Adrenal gland (tissue), 5 donors: ENCODE data around the gene AP1G2.

Source experiments
- POLR2A ChIP-seq, 2 donors: fragments of 450-650 bp; IDR thresholded peaks; one replicate each; pipeline ENCODE4 v1.6.1; 2017; ENCODE audit warnings: antibody characterized with exemption in 2 of 2, mild to moderate bottlenecking in 2 of 2, moderate library complexity in 1 of 2
- TF ChIP-seq, protein P1 (sequence below), 6 experiments: fragments of 450-650 bp in 4 of 6; fragments of 200-600 bp in 2 of 6; sonication (generic) in 1 of 6; IDR thresholded peaks; 1 replicate in 5 of 6; 2 replicates in 1 of 6; pipeline versions ENCODE4 v1.5.1 to v1.8.0; 2016 to 2021; ENCODE audit warnings: antibody characterized with exemption in 6 of 6, mild to moderate bottlenecking in 2 of 6, moderate library complexity in 1 of 6
- donor health status: DM: no; HTN: no; CAD: no.

DNA sequence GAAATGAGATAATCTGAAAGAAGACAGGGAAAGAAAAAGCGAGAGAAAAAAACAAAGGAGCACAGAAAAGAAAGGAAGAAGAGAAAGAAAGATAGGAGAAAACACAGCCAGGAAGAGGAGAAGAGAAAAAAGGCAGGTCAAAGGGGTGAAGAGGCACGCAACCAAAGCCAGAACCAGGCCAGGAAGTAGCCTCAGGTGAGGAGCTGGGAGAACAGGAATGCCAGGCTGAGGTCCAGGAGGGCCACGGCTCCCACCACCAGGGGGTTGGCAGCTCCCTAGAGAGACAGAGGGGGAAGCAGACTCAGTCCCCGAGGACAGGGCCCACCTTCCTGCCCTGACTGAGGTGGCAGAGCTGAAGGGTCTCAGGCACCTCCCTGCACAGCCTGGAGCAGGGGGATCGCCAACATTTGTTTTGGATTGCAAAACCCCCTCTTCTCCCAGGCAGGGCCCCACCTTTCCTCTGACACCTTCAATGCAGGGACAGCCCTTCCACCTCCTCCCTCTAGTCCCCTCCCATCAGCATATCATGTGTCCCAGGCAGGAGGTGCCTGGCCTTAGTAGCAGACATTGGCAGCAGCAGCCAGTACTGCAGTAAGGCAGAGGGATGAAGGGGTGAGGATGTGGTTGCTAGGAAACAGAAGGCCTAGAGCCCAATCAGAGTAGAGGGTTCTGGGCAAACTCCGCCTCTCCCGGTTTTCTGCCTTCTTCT is 2.0 kb upstream of the AP1G2 start:
- TF ChIP-seq, protein P1, sequence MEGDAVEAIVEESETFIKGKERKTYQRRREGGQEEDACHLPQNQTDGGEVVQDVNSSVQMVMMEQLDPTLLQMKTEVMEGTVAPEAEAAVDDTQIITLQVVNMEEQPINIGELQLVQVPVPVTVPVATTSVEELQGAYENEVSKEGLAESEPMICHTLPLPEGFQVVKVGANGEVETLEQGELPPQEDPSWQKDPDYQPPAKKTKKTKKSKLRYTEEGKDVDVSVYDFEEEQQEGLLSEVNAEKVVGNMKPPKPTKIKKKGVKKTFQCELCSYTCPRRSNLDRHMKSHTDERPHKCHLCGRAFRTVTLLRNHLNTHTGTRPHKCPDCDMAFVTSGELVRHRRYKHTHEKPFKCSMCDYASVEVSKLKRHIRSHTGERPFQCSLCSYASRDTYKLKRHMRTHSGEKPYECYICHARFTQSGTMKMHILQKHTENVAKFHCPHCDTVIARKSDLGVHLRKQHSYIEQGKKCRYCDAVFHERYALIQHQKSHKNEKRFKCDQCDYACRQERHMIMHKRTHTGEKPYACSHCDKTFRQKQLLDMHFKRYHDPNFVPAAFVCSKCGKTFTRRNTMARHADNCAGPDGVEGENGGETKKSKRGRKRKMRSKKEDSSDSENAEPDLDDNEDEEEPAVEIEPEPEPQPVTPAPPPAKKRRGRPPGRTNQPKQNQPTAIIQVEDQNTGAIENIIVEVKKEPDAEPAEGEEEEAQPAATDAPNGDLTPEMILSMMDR (IDR thresholded peaks at IDR 0.05): no peak
- TF ChIP-seq POLR2A (IDR thresholded peaks at IDR 0.05): no peak
